Fibroblast of lung (primary cell): Measurements from ENCODE around the gene ALDH4A1. TPM values are rescaled to one million over a fixed set of nuclear protein-coding genes. Genes with fewer than 3 reads are reported as not detected.

Source experiments
- DNase-seq, 2 donors: peaks; one replicate each; pipeline versions ENCODE4 v3.0.0 to v3.0.0-alpha.2; 2010; ENCODE audit warnings: low read depth in 2 of 2
- H2AFZ ChIP-seq: 2 replicates; pipeline ENCODE4 v1.5.1; 2012; ENCODE audit warnings: low read length, control low read depth, inconsistent platforms
- H3K27ac ChIP-seq: 2 replicates; pipeline ENCODE4 v1.5.1; 2011; ENCODE audit warnings: low read length, control low read depth; ENCODE audit not compliant: insufficient read depth
- H3K27me3 ChIP-seq: 2 replicates; pipeline ENCODE4 v1.5.1; 2011; ENCODE audit warnings: mild to moderate bottlenecking, low read length; ENCODE audit not compliant: control insufficient read depth, insufficient read depth
- H3K36me3 ChIP-seq: 2 replicates; pipeline ENCODE4 v1.5.1; 2011; ENCODE audit warnings: low read length; ENCODE audit not compliant: control insufficient read depth, insufficient read depth
- H3K4me1 ChIP-seq: 2 replicates; pipeline ENCODE4 v1.5.1; 2011; ENCODE audit warnings: low read length; ENCODE audit not compliant: control insufficient read depth, insufficient read depth; ENCODE audit errors: extremely low read depth
- H3K4me2 ChIP-seq: 2 replicates; pipeline ENCODE4 v1.5.1; 2011; ENCODE audit warnings: low read length, control low read depth; ENCODE audit not compliant: insufficient read depth; ENCODE audit errors: extremely low read depth
- H3K4me3 ChIP-seq, 4 experiments: fragments of 200-600 bp in 1 of 4; sonication (generic) in 1 of 4; replicated peaks in 1 of 4; 2 replicates each; pipeline ENCODE4 v1.5.1; 2011 to 2016; ENCODE audit warnings: low read length in 4 of 4, low read depth in 3 of 4, mild to moderate bottlenecking in 3 of 4, control low read depth in 2 of 4, inconsistent platforms in 1 of 4, mixed read lengths in 1 of 4; ENCODE audit not compliant: insufficient read depth in 1 of 4; ENCODE audit errors: control extremely low read depth in 1 of 4
- H3K79me2 ChIP-seq: 2 replicates; pipeline ENCODE4 v1.5.1; 2012; ENCODE audit warnings: mild to moderate bottlenecking, low read length, inconsistent platforms; ENCODE audit not compliant: control insufficient read depth, insufficient read depth
- H3K9ac ChIP-seq: 2 replicates; pipeline ENCODE4 v1.5.1; 2011; ENCODE audit warnings: mild to moderate bottlenecking, low read length, control low read depth; ENCODE audit not compliant: insufficient read depth
- H3K9me3 ChIP-seq: 2 replicates; pipeline ENCODE4 v1.5.1; 2012; ENCODE audit warnings: low read depth, low read length; ENCODE audit not compliant: control insufficient read depth, insufficient read depth
- H4K20me1 ChIP-seq: 2 replicates; pipeline ENCODE4 v1.5.1; 2011; ENCODE audit warnings: low read length; ENCODE audit not compliant: control insufficient read depth, insufficient read depth; ENCODE audit errors: extremely low read depth
- CTCF ChIP-seq, 2 donors: IDR thresholded peaks in 1 of 2; conservative IDR thresholded peaks in 1 of 2; 1 replicate in 1 of 2; 2 replicates in 1 of 2; pipeline ENCODE4 v1.5.1; 2011 to 2012; ENCODE audit warnings: low read length in 2 of 2, control low read depth in 1 of 2, inconsistent platforms in 1 of 2, low read depth in 1 of 2, mild to moderate bottlenecking in 1 of 2
- EZH2 ChIP-seq: IDR thresholded peaks from 2 replicates; pipeline ENCODE4 v1.5.1; 2012; ENCODE audit warnings: low read length, control low read depth, mild to moderate bottlenecking; ENCODE audit errors: missing control alignments
- polyA plus RNA-seq, 2 donors: library from polyadenylated mRNA; depleted of rRNA in 1 of 2; stranded (reverse) in 1 of 2; unstranded in 1 of 2; fragments of >200 nt; gene quantifications; 2 replicates each; pipeline ENCODE4 v1.2.1, GENCODE V29; 2011 to 2012; ENCODE audit warnings: missing spikeins in 1 of 2
- total RNA-seq: library from RNA; depleted of rRNA; stranded (reverse); fragments of >200 nt; gene quantifications from 2 replicates; pipeline ENCODE4 v1.2.1, GENCODE V29; 2014

The ALDH4A1 gene
- total and polyA plus RNA-seq, 2 donors (not counting 1 experiment from before 2014, with no cell fraction given): 6.9 to 11.9 TPM

GRCh38 chr1:18928406-18928805, 26.1 kb upstream of the ALDH4A1 start:
- H3K27ac ChIP-seq: peak overlapping the region; percentile 13
- H3K36me3 ChIP-seq: no peaks in the 10 kb centered on the region
- peaks cover 46% of the 10 kb centered on the region for H3K4me1 ChIP-seq
- no peak overlapping the region for H3K4me3 ChIP-seq
- no peak for DNase-seq
- no peak overlapping the region for H2AFZ ChIP-seq
- H3K27me3 ChIP-seq: no peaks in the 10 kb centered on the region
- no peaks in the 10 kb centered on the region for H4K20me1 ChIP-seq
- TF ChIP-seq CTCF (conservative IDR thresholded peaks at IDR 0.05 in 1 of 2, IDR thresholded peaks at IDR 0.05 in 1 of 2; ENCODE audit: low read depth in 1 of 2, low read length in 2 of 2) (no peak), EZH2 (no peak)
- no peak overlapping the region for H3K4me2 ChIP-seq
- no peak overlapping the region for H3K9ac ChIP-seq
- H3K9me3 ChIP-seq: no peaks in the 10 kb centered on the region
- H3K79me2 ChIP-seq: peaks cover 36% of the 10 kb centered on the region

DNA sequence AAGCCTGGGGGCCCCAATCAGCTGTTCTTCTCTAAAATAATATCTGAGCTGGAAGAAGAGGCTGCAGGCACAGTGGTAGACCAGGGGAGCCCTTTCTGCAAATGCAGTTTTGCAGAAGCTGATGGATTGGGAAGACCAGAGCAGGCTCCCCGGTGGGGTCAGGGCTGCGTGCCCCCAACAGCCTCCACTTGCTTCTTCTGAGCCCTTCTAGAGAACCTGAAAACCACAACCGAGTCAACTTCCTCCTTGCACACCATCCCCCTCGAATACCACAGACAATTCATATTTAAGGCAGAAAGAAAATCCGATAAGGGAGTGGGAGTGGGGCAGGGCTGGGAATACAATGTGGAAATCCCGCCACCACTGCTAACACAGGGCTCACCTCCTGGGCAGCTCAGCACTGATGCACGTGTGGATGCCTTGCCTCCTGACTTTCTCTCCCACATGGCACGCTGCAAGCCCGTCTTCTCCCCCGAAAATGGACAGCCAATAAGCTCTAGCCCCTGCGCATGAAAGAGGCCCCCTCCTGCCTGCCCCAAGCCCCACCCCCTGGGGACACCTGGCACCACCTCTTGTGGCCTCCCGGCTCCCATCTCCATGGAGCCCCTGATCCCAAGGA, 25.4 kb upstream of the ALDH4A1 start:
- DNase-seq: peak in 1 of 2 donors; percentile 83
- Histone ChIP-seq H3K27me3 (no peaks in the 10 kb centered on the region), H3K4me2 (no peak overlapping the region), H3K79me2 (peaks cover 42% of the 10 kb centered on the region), H3K4me1 (peaks cover 52% of the 10 kb centered on the region), H3K4me3 (no peak overlapping the region), H3K27ac (no peak overlapping the region), H3K9ac (no peak overlapping the region), H3K9me3 (no peaks in the 10 kb centered on the region), H2AFZ (no peak overlapping the region), H3K36me3 (no peaks in the 10 kb centered on the region), H4K20me1 (no peaks in the 10 kb centered on the region)
- no peak for TF ChIP-seq CTCF (conservative IDR thresholded peaks at IDR 0.05 in 1 of 2, IDR thresholded peaks at IDR 0.05 in 1 of 2; ENCODE audit: low read depth in 1 of 2, low read length in 2 of 2)
- no peak for TF ChIP-seq EZH2

- Histone ChIP-seq H3K27ac (peak overlapping the region; percentile 94), H4K20me1 (no peaks in the 10 kb centered on the region), H3K9ac (peak overlapping the region; percentile 46), H3K9me3 (no peaks in the 10 kb centered on the region), H3K4me3 (peak overlapping the region in 1 of 4 experiments; percentile 28), H3K27me3 (no peaks in the 10 kb centered on the region), H3K36me3 (no peaks in the 10 kb centered on the region), H2AFZ (no peak overlapping the region), H3K79me2 (peaks cover 42% of the 10 kb centered on the region), H3K4me2 (peak overlapping the region; percentile 44), H3K4me1 (peaks cover 55% of the 10 kb centered on the region)
- no peak for DNase-seq
- TF ChIP-seq EZH2: no peak
- TF ChIP-seq CTCF (conservative IDR thresholded peaks at IDR 0.05 in 1 of 2, IDR thresholded peaks at IDR 0.05 in 1 of 2; ENCODE audit: low read depth in 1 of 2, low read length in 2 of 2): no peak
Observed at GRCh38 chr1:18927082-18927653, 24.8 kb upstream of the ALDH4A1 start.
